K562 (cell line): ENCODE data around the gene ZDHHC19. TPM values are rescaled to one million over a fixed set of nuclear protein-coding genes. Genes with fewer than 3 reads are reported as not detected.

ENCODE experiments used
- ASH1L ChIP-seq: fragments of 450-650 bp; IDR thresholded peaks from 2 replicates; pipeline ENCODE4 v1.6.1; 2018; ENCODE audit warnings: borderline replicate concordance, mild to moderate bottlenecking, low read depth; ENCODE audit not compliant: partially characterized antibody
- FIP1L1 ChIP-seq: fragments of 200-400 bp; formaldehyde crosslinking; IDR thresholded peaks from 2 replicates; pipeline ENCODE4 v1.6.1; 2018; ENCODE audit warnings: mild to moderate bottlenecking, low read depth, low read length; ENCODE audit not compliant: poor library complexity, severe bottlenecking
- HMGN3 ChIP-seq: IDR thresholded peaks from 2 replicates; pipeline ENCODE4 v1.6.1; 2011; ENCODE audit warnings: borderline replicate concordance, low read depth, mild to moderate bottlenecking, mixed read lengths, low read length; ENCODE audit not compliant: insufficient read length; ENCODE audit errors: extremely low read depth
- KLF13 ChIP-seq: fragments of 450-650 bp; IDR thresholded peaks from 2 replicates; pipeline ENCODE4 v1.6.1; 2016; ENCODE audit warnings: missing genetic modification characterization, low read depth, mild to moderate bottlenecking, missing compliant biosample characterization, moderate library complexity, borderline replicate concordance
- MAFG ChIP-seq: fragments of 450-650 bp; conservative IDR thresholded peaks from 2 replicates; pipeline ENCODE4 v1.6.1; 2016; ENCODE audit warnings: missing genetic modification characterization, missing compliant biosample characterization
- MBD2 ChIP-seq: sonication (generic); IDR thresholded peaks from 2 replicates; pipeline ENCODE4 v1.6.1; 2016; ENCODE audit warnings: low read depth, borderline replicate concordance
- NUFIP1 ChIP-seq: fragments of 450-650 bp; IDR thresholded peaks from 2 replicates; pipeline ENCODE4 v1.6.1; 2018; ENCODE audit not compliant: partially characterized antibody
- SREBF2 ChIP-seq: sonication (generic); formaldehyde crosslinking; IDR thresholded peaks from 2 replicates; pipeline ENCODE4 v1.4.0; 2020; ENCODE audit warnings: mild to moderate bottlenecking, missing genetic modification reagents
- TBP ChIP-seq: optimal IDR thresholded peaks from 2 replicates; pipeline ENCODE3; 2011; ENCODE audit warnings: low read depth, low read length, improper control_type of control experiment
- TGIF2 ChIP-seq: sonication (generic); formaldehyde crosslinking; IDR thresholded peaks from 2 replicates; pipeline ENCODE4 v1.8.1; 2022; ENCODE audit warnings: mild to moderate bottlenecking, missing genetic modification reagents, moderate library complexity
- THRAP3 ChIP-seq: fragments of 450-650 bp; IDR thresholded peaks from 2 replicates; pipeline ENCODE4 v1.6.1; 2016; ENCODE audit warnings: mild to moderate bottlenecking, inconsistent platforms, borderline replicate concordance
- U2AF2 ChIP-seq: fragments of 200-400 bp; formaldehyde crosslinking; optimal IDR thresholded peaks from 2 replicates; pipeline ENCODE3; 2017; ENCODE audit warnings: low read depth, mild to moderate bottlenecking, low read length
- ZBTB43 ChIP-seq: sonication (generic); formaldehyde crosslinking; IDR thresholded peaks from 2 replicates; pipeline ENCODE4 v1.8.0; 2023; ENCODE audit warnings: mild to moderate bottlenecking, missing genetic modification reagents
- ZBTB49 ChIP-seq: sonication (generic); formaldehyde crosslinking; IDR thresholded peaks from 2 replicates; pipeline ENCODE4 v1.8.0; 2022; ENCODE audit warnings: missing genetic modification reagents, mild to moderate bottlenecking, borderline replicate concordance
- ZNF12 ChIP-seq: sonication (generic); formaldehyde crosslinking; IDR thresholded peaks from 2 replicates; pipeline ENCODE4 v1.4.0; 2020; ENCODE audit warnings: mild to moderate bottlenecking, missing genetic modification reagents
- ZNF561 ChIP-seq: fragments of 450-650 bp; formaldehyde crosslinking; conservative IDR thresholded peaks from 2 replicates; pipeline ENCODE4 v1.4.0; 2020; ENCODE audit warnings: mild to moderate bottlenecking, moderate library complexity
- polyA plus RNA-seq, 8 experiments: library from polyadenylated mRNA; depleted of rRNA in 4 of 8; stranded (reverse) in 5 of 8; unstranded in 3 of 8; fragments of >200 nt; fragmentation: Nextera tagmentation in 2 of 8; fragmentation: Illumina TruSeq in 1 of 8; extraction: Ambion mirVana in 2 of 8; extraction: Trizol in 1 of 8; gene quantifications; 2 replicates each; pipeline versions ENCODE4 v1.2.1 to v1.2.3, GENCODE V29; 2011 to 2014; ENCODE audit warnings: inconsistent platforms in 1 of 8, missing spikeins in 1 of 8
- total RNA-seq, 7 experiments: library from RNA; depleted of rRNA in 6 of 7; stranded (reverse); fragments of >200 nt in 6 of 7; fragmentation: Illumina TruSeq in 2 of 7; extraction: Trizol in 2 of 7; gene quantifications; 2 replicates each; pipeline versions ENCODE4 v1.2.1 to v1.2.3, GENCODE V29; 2011 to 2021; ENCODE audit warnings: low replicate concordance in 1 of 7
- TF ChIP-seq, protein P1 (sequence below): fragments of 250-450 bp; sonication (Bioruptor Pico); IDR thresholded peaks from 2 replicates; pipeline ENCODE4 v1.5.0; 2021; ENCODE audit warnings: mild to moderate bottlenecking, borderline replicate concordance
- TF ChIP-seq, protein P2 (sequence below): fragments of 250-450 bp; sonication (Bioruptor Pico); IDR thresholded peaks from 2 replicates; pipeline ENCODE4 v1.4.0; 2020; ENCODE audit warnings: borderline replicate concordance

The ZDHHC19 gene
- total and polyA plus RNA-seq, 9 of the 15 experiments (the other 6 are each of a cell fraction or from before 2014, with no cell fraction given), result 0.40 to 5.5 (median 1.1) TPM

- TF ChIP-seq, protein P1, sequence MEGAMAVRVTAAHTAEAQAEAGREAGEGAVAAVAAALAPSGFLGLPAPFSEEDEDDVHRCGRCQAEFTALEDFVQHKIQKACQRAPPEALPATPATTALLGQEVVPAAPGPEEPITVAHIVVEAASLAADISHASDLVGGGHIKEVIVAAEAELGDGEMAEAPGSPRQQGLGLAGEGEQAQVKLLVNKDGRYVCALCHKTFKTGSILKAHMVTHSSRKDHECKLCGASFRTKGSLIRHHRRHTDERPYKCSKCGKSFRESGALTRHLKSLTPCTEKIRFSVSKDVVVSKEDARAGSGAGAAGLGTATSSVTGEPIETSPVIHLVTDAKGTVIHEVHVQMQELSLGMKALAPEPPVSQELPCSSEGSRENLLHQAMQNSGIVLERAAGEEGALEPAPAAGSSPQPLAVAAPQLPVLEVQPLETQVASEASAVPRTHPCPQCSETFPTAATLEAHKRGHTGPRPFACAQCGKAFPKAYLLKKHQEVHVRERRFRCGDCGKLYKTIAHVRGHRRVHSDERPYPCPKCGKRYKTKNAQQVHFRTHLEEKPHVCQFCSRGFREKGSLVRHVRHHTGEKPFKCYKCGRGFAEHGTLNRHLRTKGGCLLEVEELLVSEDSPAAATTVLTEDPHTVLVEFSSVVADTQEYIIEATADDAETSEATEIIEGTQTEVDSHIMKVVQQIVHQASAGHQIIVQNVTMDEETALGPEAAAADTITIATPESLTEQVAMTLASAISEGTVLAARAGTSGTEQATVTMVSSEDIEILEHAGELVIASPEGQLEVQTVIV (CRISPR knock-in tag), result no peak
- no peak for TF ChIP-seq TGIF2
- no peak for TF ChIP-seq ZBTB49 (CRISPR knock-in tag)
- no peak for TF ChIP-seq U2AF2
- TF ChIP-seq THRAP3, result peak; percentile 95
- TF ChIP-seq SREBF2 (CRISPR knock-in tag), result no peak
- TF ChIP-seq ZBTB43 (CRISPR knock-in tag), result no peak
- TF ChIP-seq HMGN3, result no peak
- TF ChIP-seq MAFG (tag), result 0 out of 2 replicates have a peak, but pooled peaks have one; percentile 15
- TF ChIP-seq MBD2, result no peak
- no peak for TF ChIP-seq KLF13 (tag)
- TF ChIP-seq ZNF12 (CRISPR knock-in tag), result no peak
- TF ChIP-seq, protein P2, sequence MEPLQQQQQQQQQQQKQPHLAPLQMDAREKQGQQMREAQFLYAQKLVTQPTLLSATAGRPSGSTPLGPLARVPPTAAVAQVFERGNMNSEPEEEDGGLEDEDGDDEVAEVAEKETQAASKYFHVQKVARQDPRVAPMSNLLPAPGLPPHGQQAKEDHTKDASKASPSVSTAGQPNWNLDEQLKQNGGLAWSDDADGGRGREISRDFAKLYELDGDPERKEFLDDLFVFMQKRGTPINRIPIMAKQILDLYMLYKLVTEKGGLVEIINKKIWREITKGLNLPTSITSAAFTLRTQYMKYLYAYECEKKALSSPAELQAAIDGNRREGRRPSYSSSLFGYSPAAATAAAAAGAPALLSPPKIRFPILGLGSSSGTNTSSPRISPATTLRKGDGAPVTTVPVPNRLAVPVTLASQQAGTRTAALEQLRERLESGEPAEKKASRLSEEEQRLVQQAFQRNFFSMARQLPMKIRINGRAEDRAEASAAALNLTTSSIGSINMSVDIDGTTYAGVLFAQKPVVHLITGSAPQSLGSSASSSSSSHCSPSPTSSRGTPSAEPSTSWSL, result no peak
- TF ChIP-seq ZNF561 (CRISPR knock-in tag), result no peak
- no peak for TF ChIP-seq TBP
- no peak for TF ChIP-seq FIP1L1
- no peak for TF ChIP-seq ASH1L
- peak; percentile 81 for TF ChIP-seq NUFIP1
These were observed 46.6 kb downstream of the ZDHHC19 start (continued) for GRCh38 chr3:196164576-196164975.
